HL-60 (cell line): ENCODE results near the gene APEH.

Experiments
- CTCF ChIP-seq: IDR thresholded peaks from one replicate; pipeline ENCODE4 v1.5.1; 2011; ENCODE audit warnings: low read length, control low read depth, inconsistent platforms; ENCODE audit not compliant: insufficient read depth
- SPI1 ChIP-seq: IDR thresholded peaks from 2 replicates; pipeline ENCODE4 v1.6.1; 2012; ENCODE audit warnings: low read depth, mild to moderate bottlenecking, borderline replicate concordance

- peak; percentile 96 for TF ChIP-seq CTCF
- TF ChIP-seq SPI1 = no peak
Measured at GRCh38 chr3:49671291-49672288, 2.6 kb upstream of the APEH start.
